Smooth muscle cell (in vitro differentiated cells): ENCODE measurements around the gene NINJ2. TPM values are rescaled to one million over a fixed set of nuclear protein-coding genes. Genes with fewer than 3 reads are reported as not detected.

ENCODE experiments used
- DNase-seq: peaks from one replicate; lab custom pipeline; 2025; ENCODE audit not compliant: unreplicated experiment; lab: John Stamatoyannopoulos, UW
- H2AFZ ChIP-seq: fragments of 200-600 bp; sonication (generic); 2 replicates; pipeline ENCODE4 v1.6.0; 2016; ENCODE audit warnings: antibody characterized with exemption, low read depth, mild to moderate bottlenecking
- H3F3A ChIP-seq: fragments of 200-600 bp; sonication (generic); 2 replicates; pipeline ENCODE4 v1.6.0; 2017; ENCODE audit warnings: antibody characterized with exemption, low read depth
- H3K27ac ChIP-seq: fragments of 200-600 bp; sonication (generic); 2 replicates; pipeline ENCODE4 v1.5.1; 2016; ENCODE audit warnings: low read depth, mild to moderate bottlenecking
- H3K27me3 ChIP-seq: fragments of 200-600 bp; sonication (generic); 2 replicates; pipeline ENCODE4 v1.6.1; 2016; ENCODE audit warnings: low read depth, mild to moderate bottlenecking
- H3K36me3 ChIP-seq: fragments of 200-600 bp; sonication (generic); 2 replicates; pipeline ENCODE4 v1.5.1; 2016; ENCODE audit warnings: low read depth
- H3K4me1 ChIP-seq: fragments of 200-600 bp; sonication (generic); 2 replicates; pipeline ENCODE4 v1.5.1; 2016; ENCODE audit warnings: low read depth
- H3K4me2 ChIP-seq: fragments of 200-600 bp; sonication (generic); 2 replicates; pipeline ENCODE4 v1.6.0; 2016; ENCODE audit warnings: mild to moderate bottlenecking
- H3K4me3 ChIP-seq: fragments of 200-600 bp; sonication (generic); 2 replicates; pipeline ENCODE4 v1.5.1; 2016; ENCODE audit warnings: mild to moderate bottlenecking
- H3K79me2 ChIP-seq: fragments of 200-600 bp; sonication (generic); 2 replicates; pipeline ENCODE4 v1.6.0; 2016; ENCODE audit warnings: low read depth, mild to moderate bottlenecking
- H3K9ac ChIP-seq: fragments of 200-600 bp; sonication (generic); 2 replicates; pipeline ENCODE4 v1.6.0; 2016; ENCODE audit warnings: low read depth
- H3K9me3 ChIP-seq: fragments of 200-600 bp; sonication (generic); replicated peaks from 2 replicates; pipeline ENCODE4 v1.5.1; 2016; ENCODE audit warnings: low read depth
- H4K20me1 ChIP-seq: fragments of 200-600 bp; sonication (generic); 2 replicates; pipeline ENCODE4 v1.6.0; 2016; ENCODE audit warnings: low read depth
- WGBS: methylation state at CpG from one replicate; pipeline ENCODE4 v1.1.7; 2016; ENCODE audit warnings: low lambda C conversion rate; 5-methylcytosine and 5-hydroxymethylcytosine counted together
- polyA plus RNA-seq: library from polyadenylated mRNA; unstranded; fragments of >200 nt; fragmentation: Nextera tagmentation; extraction: Ambion mirVana; gene quantifications from 2 replicates; pipeline ENCODE4 v1.2.1, GENCODE V29; 2016
- total RNA-seq: library from RNA; depleted of rRNA; stranded (reverse); fragments of >200 nt; gene quantifications from 2 replicates; pipeline ENCODE4 v1.2.3, GENCODE V29; 2014
- TF ChIP-seq, protein P1 (sequence below): fragments of 200-600 bp; sonication (generic); IDR thresholded peaks from 2 replicates; pipeline ENCODE4 v1.5.1; 2017; ENCODE audit warnings: borderline replicate concordance, mild to moderate bottlenecking, antibody characterized with exemption; ENCODE audit not compliant: insufficient read depth, poor library complexity, severe bottlenecking

NINJ2 gene
- total and polyA plus RNA-seq, 2 experiments from 2014 or later = 4.2 to 12.1 TPM

DNA sequence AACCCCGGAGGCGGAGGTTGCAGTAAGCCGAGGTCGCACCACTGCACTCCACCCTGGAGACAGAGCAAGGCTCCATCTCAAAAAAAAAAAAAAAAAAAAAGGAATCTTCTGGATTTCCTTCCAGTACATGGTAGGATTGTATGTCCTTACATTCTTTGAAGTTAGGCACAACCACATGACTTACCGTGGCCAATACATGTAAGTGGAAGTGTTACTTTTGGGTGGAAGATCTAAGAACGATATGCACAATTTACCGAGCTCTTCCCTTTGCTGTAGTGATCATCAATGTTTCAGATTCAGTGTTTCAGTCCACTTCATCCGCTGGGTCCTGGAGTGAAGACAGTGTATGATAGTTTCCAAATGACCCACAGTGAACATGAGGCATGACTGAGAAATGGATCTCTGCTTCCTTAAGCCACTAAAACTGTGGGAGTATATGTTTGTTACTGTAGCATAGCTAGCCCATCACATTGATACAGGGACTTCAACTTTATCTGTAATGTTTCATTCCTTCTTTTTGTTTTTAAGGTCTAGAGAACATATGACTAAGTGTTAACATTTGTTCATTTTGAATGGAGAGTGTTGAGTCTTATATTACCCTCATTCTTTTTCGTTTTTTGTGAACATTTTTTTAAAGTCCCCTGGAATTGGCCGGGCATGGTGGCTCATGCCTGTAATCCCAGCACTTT is 18.5 kb upstream of the NINJ2 start:
- H2AFZ ChIP-seq = no peak overlapping the region
- H3K79me2 ChIP-seq = no peaks in the 10 kb centered on the region
- H3K27me3 ChIP-seq = no peaks in the 10 kb centered on the region
- WGBS = 93% methylated on average over 10 of the region's 10 CpGs
- H3K4me3 ChIP-seq = no peak overlapping the region
- H3K9me3 ChIP-seq = no peaks in the 10 kb centered on the region
- H3K4me2 ChIP-seq = no peak overlapping the region
- no peaks in the 10 kb centered on the region for H3F3A ChIP-seq
- no peaks in the 10 kb centered on the region for H3K36me3 ChIP-seq
- H3K9ac ChIP-seq = no peak overlapping the region
- no peaks in the 10 kb centered on the region for H4K20me1 ChIP-seq
- no peak for DNase-seq
- TF ChIP-seq, protein P1, sequence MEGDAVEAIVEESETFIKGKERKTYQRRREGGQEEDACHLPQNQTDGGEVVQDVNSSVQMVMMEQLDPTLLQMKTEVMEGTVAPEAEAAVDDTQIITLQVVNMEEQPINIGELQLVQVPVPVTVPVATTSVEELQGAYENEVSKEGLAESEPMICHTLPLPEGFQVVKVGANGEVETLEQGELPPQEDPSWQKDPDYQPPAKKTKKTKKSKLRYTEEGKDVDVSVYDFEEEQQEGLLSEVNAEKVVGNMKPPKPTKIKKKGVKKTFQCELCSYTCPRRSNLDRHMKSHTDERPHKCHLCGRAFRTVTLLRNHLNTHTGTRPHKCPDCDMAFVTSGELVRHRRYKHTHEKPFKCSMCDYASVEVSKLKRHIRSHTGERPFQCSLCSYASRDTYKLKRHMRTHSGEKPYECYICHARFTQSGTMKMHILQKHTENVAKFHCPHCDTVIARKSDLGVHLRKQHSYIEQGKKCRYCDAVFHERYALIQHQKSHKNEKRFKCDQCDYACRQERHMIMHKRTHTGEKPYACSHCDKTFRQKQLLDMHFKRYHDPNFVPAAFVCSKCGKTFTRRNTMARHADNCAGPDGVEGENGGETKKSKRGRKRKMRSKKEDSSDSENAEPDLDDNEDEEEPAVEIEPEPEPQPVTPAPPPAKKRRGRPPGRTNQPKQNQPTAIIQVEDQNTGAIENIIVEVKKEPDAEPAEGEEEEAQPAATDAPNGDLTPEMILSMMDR = no peak
- H3K27ac ChIP-seq = no peak overlapping the region
- H3K4me1 ChIP-seq = peaks cover 4% of the 10 kb centered on the region

DNA sequence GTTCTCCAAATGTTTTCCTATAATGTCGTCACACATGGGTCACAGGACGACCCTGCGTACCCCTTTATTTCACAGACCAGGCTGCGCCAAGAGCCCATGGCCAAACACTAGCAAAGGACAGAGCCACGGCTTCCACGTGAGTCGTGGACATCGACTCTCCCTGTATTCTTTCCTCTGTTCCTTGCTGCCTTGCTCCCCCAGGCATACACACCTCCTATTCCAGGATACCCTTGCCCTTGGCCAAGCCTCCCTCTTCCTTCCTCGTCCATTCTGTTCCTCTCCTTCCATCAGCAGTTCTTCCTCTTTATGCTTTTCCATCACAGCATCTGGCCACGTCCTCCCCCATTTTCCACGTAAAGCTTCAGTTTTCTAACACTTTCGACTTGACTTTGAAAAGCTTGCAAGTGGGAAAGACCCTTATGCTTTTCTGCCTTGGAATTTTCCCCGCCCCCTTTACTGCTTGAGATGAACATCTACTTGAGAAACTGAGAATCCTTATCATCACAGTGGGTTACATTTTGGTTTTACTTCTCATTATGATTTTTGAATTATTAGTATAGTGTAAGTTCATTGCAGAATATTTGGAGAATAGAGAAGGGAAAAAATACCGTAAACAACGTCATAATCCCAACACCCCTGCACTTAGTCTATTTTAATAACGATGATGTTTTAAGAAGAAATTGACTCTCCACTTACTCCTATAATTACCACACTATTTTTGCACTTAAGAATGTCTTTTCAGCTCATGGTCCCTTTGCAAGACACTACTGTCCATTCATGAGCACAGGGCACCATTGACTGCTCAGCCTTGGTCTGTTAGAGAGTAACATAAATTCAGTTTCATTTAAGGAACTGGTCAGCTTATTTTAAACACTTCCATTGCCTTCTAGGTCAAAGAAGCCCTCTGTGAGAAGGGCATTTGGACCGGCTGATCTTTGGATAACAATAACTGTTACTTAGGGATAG is 15.8 kb upstream of the NINJ2 start:
- TF ChIP-seq, protein P1 = no peak
- DNase-seq = no peak
- Histone ChIP-seq H2AFZ (no peak overlapping the region), H3K9me3 (no peaks in the 10 kb centered on the region), H4K20me1 (no peaks in the 10 kb centered on the region), H3K27me3 (no peaks in the 10 kb centered on the region), H3K36me3 (no peaks in the 10 kb centered on the region), H3F3A (no peaks in the 10 kb centered on the region), H3K79me2 (no peaks in the 10 kb centered on the region), H3K4me3 (no peak overlapping the region), H3K27ac (no peak overlapping the region), H3K4me2 (no peak overlapping the region), H3K4me1 (peaks cover under 1% of the 10 kb centered on the region), H3K9ac (no peak overlapping the region)
- 95% methylated on average over 17 of the region's 17 CpGs for WGBS

DNA sequence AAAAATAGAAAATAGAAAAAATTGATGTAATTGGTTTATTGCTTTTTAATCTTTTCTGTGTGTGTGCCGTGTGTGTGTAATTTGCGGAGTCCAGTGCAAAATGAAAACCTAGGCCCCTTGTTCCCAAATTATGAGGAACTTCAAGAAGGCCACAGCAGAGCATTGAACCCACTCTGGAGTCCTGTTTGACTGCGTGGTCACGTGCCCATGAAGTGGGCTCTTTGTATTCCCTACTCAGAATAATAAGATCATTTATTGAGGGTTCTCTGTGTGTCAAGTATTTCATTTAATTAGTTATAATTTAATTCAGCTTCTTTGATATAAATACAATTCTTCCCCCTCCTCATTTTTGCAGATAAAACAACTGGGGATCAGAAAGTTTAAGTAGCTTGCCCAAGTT is 12.3 kb upstream of the NINJ2 start:
- Histone ChIP-seq H3K36me3 (no peaks in the 10 kb centered on the region), H3K4me3 (no peak overlapping the region), H3K4me2 (no peak overlapping the region), H3K79me2 (no peaks in the 10 kb centered on the region), H3K27ac (no peak overlapping the region), H2AFZ (no peak overlapping the region), H3K27me3 (no peaks in the 10 kb centered on the region), H3F3A (no peaks in the 10 kb centered on the region), H3K9me3 (no peaks in the 10 kb centered on the region), H3K4me1 (no peaks in the 10 kb centered on the region), H4K20me1 (no peaks in the 10 kb centered on the region), H3K9ac (no peak overlapping the region)
- no peak for DNase-seq
- 99% methylated on average over 4 of the region's 4 CpGs for WGBS
- TF ChIP-seq, protein P1 = no peak
